HFFc6 (cell line): ENCODE results near the gene TMEM181. TPM values are rescaled to one million over a fixed set of nuclear protein-coding genes. Genes with fewer than 3 reads are reported as not detected.

ENCODE experiments used
- DNase-seq: peaks from one replicate; pipeline ENCODE4 v3.0.0-alpha.2; 2018
- H3K27ac Mint-ChIP-seq: 2 replicates; pipeline ENCODE4 v1.8.0; 2020; ENCODE audit warnings: mild to moderate bottlenecking, mixed read lengths
- H3K27me3 Mint-ChIP-seq: 2 replicates; pipeline ENCODE4 v1.8.0; 2021; ENCODE audit warnings: mild to moderate bottlenecking, moderate library complexity, mixed read lengths; ENCODE audit not compliant: insufficient read depth
- H3K36me3 Mint-ChIP-seq: 2 replicates; pipeline ENCODE4 v1.8.0; 2021; ENCODE audit warnings: low read depth, mixed read lengths
- H3K4me1 Mint-ChIP-seq: 2 replicates; pipeline ENCODE4 v1.8.0; 2020; ENCODE audit warnings: low read depth, mixed read lengths
- H3K4me3 Mint-ChIP-seq: 2 replicates; pipeline ENCODE4 v1.8.0; 2020; ENCODE audit warnings: mild to moderate bottlenecking, moderate library complexity, mixed read lengths
- H3K9me3 Mint-ChIP-seq: 2 replicates; pipeline ENCODE4 v1.8.0; 2020; ENCODE audit warnings: mild to moderate bottlenecking, mixed read lengths
- total RNA-seq, 6 experiments: library from RNA; stranded (reverse); fragmentation: NEBNext Ultra II Directional; extraction: Animal tissue kit (Norgen Biotek cat#: 25700); gene quantifications; 2 replicates in 1 of 6; 3 replicates in 5 of 6; pipeline ENCODE4 v1.2.3, GENCODE V29; 2021
- TF ChIP-seq, protein P1 (sequence below): fragments of 200-600 bp; sonication (generic); IDR thresholded peaks from 2 replicates; pipeline ENCODE4 v1.5.0; 2021; ENCODE audit warnings: antibody characterized with exemption, mild to moderate bottlenecking

The TMEM181 gene
- total RNA-seq, 6 experiments from 2014 or later, result 25.8 to 37.8 (median 30.1) TPM

DNA sequence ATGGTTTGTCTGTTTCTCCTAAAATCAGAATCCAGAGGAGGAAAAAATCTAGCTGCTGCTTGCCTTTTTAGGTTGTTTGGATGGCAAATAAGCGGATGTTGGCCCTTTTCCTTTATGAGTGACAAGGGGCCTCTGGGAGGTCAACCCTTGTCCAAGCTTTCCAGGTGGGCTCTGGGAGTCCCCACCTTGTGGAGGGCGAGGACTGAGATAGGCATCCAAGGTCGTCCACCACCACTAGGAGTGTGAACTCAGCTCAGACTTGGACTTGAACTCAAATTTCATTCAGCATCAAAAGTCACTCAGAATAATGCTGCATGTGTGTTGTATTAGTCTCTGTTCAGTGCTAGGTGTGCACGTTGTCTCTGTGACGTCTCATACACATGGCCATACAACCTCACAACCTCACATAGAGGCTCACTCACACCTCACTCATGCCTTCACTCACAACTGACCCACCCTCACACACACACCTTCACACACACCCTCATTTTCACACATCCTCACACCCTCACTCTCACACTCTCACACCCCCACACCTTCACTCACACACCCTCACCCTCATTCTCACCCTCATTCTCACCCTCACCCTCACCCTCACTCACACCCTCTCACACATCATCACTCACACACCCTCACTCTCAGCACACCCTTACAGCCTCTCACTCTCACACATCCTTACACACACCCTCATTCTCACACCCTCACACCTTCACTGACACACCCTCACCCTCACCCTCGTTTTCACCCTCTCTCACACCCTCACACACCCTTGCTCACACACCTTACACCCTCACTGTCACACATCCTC lies 66.7 kb downstream of the TMEM181 start:
- Mint-ChIP-seq H3K4me3 (no peak overlapping the region), H3K36me3 (peaks cover 33% of the 10 kb centered on the region; the same call in 1 of the 2 replicates), H3K27ac (no peak overlapping the region), H3K4me1 (peaks cover 22% of the 10 kb centered on the region), H3K27me3 (no peaks in the 10 kb centered on the region), H3K9me3 (no peaks in the 10 kb centered on the region)
- no peak for DNase-seq
- TF ChIP-seq, protein P1, sequence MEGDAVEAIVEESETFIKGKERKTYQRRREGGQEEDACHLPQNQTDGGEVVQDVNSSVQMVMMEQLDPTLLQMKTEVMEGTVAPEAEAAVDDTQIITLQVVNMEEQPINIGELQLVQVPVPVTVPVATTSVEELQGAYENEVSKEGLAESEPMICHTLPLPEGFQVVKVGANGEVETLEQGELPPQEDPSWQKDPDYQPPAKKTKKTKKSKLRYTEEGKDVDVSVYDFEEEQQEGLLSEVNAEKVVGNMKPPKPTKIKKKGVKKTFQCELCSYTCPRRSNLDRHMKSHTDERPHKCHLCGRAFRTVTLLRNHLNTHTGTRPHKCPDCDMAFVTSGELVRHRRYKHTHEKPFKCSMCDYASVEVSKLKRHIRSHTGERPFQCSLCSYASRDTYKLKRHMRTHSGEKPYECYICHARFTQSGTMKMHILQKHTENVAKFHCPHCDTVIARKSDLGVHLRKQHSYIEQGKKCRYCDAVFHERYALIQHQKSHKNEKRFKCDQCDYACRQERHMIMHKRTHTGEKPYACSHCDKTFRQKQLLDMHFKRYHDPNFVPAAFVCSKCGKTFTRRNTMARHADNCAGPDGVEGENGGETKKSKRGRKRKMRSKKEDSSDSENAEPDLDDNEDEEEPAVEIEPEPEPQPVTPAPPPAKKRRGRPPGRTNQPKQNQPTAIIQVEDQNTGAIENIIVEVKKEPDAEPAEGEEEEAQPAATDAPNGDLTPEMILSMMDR, result no peak

DNA sequence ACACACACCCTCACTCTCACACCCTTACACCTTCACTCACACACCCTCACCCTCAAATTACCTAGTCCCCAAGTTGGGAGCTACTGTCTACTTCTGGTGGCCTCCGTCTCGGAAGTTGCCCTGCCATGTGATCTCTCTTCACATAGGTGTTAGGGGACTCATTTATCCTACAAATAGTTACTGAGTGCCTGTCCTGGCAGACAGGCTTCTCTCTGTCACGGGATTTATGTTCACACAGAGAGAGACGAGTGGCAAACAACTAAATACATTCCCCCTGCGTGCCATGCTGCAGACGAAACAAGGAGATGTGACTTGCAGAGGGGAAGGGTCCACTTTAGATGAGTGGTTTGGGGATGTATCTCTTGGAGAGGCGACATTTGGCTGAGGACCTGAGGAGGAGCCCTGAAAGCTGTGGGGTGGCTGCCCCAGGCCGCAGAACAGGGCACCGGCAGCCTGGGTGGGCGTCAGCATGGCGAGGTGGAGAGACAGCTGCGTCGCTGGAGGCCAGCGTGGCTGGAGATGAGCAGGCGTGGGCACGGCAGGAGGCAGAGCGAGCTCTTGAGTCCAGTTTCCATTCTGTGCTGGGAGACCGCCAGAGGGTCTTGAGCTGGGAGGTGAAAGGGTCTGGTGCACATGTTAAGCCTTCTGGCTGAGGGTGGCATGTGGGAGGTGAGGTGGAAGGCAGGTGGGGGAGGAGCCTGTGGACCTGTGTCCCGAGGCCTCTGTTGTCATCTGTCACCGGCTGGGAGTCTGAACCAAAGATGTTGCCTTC lies 67.5 kb downstream of the TMEM181 start:
- no peak overlapping the region for H3K4me3 Mint-ChIP-seq

DNA sequence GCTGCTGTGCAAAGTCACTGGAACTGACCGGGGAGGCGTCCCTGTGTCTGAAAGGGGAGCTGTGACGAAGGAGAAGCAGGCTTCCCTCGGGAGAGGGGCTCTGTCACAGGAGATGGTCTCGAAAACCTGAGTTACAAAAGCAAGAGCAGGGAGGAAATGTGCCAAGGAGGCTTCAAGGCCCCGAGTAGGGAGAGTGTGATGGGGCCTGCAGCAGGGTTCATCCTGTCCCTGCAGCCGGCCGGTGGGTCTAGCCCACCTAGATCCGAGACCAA lies 68.0 kb downstream of the TMEM181 start:
- Mint-ChIP-seq H3K27ac (no peak overlapping the region), H3K9me3 (no peaks in the 10 kb centered on the region), H3K4me1 (peaks cover 28% of the 10 kb centered on the region), H3K36me3 (peaks cover 41% of the 10 kb centered on the region; the same call in 1 of the 2 replicates), H3K27me3 (no peaks in the 10 kb centered on the region; the same call in 1 of the 2 replicates), H3K4me3 (no peak overlapping the region)
- TF ChIP-seq, protein P1, result no peak
- DNase-seq, result no peak

More for the DNA sequence above, 67.5 kb downstream of the TMEM181 start:
- TF ChIP-seq, protein P1, result no peak
- no peak for DNase-seq
- Mint-ChIP-seq H3K4me1 (peaks cover 27% of the 10 kb centered on the region), H3K27ac (no peak overlapping the region), H3K27me3 (no peaks in the 10 kb centered on the region), H3K9me3 (no peaks in the 10 kb centered on the region), H3K36me3 (peaks cover 39% of the 10 kb centered on the region; the same call in 1 of the 2 replicates)

DNA sequence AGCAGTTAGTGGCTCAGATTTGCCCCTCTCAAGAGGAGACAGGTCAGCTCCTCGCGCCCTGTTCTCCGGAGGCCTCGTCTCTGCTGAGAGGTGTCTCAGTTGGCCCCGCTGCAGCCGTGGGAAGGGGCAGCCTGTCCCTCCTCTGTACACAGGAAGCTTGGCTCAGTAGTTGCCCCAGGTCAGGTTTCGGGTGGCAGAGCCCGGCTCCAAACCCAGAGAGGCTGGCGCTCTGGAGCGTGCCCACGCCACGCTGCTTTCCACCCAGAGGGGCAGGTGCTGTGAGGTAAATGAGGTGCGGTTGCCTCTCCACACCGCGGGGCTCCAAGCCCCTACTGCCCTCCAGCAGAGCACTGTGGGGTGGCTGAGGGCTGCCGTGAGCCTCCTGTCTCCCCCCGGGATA lies 68.7 kb downstream of the TMEM181 start:
- H3K27me3 Mint-ChIP-seq, result no peaks in the 10 kb centered on the region; the same call in 1 of the 2 replicates
- H3K9me3 Mint-ChIP-seq, result no peaks in the 10 kb centered on the region
- no peak overlapping the region for H3K27ac Mint-ChIP-seq
- no peak for DNase-seq
- H3K4me1 Mint-ChIP-seq, result peaks cover 28% of the 10 kb centered on the region
- H3K36me3 Mint-ChIP-seq, result peaks cover 47% of the 10 kb centered on the region; the same call in 1 of the 2 replicates
- H3K4me3 Mint-ChIP-seq, result no peak overlapping the region
- TF ChIP-seq, protein P1, result no peak

DNA sequence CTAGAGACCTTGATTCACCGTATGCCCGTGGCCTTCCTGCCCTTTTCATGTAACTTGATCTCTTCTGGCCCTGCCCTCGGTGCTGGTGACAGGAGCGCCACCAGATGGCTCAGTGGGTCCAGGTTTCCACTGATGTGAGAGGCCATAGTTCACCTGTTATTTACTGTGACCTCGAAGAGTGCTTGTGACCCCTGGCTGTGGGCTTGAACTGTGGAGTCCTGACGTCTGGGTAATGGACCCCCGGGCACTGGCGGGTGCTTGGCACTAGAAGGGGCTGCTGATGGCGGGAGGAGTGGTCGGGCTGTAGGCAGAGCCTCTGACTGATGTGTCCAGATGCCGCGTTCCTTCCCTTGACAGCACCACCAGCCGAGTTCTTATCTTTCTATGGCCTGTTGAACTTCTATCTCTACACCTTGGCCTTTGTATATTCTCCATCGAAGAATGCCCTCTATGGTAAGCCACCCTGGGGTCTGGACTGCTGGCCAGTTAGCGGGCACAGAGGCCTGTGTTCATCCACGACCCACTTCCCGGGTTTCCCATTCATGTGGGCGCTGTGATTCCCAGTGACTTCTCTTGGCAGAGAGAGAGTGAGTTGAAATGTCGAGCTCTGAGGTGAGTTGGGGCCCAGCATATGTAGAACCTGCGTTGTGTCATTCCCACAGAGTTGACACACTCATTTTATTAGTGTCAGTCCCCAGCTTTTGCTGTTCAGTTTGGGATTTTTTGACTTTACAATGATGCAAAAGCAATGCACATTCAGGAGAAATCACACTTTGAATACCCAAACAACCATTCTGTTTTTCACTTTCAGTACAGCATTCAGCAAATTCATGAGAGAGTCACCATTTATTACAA lies 69.7 kb downstream of the TMEM181 start:
- Mint-ChIP-seq H3K27ac (peak overlapping the region; percentile 66), H3K9me3 (no peaks in the 10 kb centered on the region), H3K27me3 (no peaks in the 10 kb centered on the region; the same call in 1 of the 2 replicates), H3K4me1 (peaks cover 28% of the 10 kb centered on the region), H3K36me3 (peaks cover 49% of the 10 kb centered on the region; the same call in 1 of the 2 replicates), H3K4me3 (no peak overlapping the region)
- TF ChIP-seq, protein P1, result peak; percentile 34; the same call in 1 of the 2 replicates
- no peak for DNase-seq
